HEK293T (cell line): ENCODE results near the gene MACROD1.

Experiments used
- ARNT ChIP-seq: fragments of 450-650 bp; IDR thresholded peaks from 2 replicates; pipeline ENCODE4 v1.6.1; 2017; ENCODE audit warnings: mild to moderate bottlenecking
- BHLHE40 ChIP-seq: fragments of 450-650 bp; IDR thresholded peaks from 2 replicates; pipeline ENCODE4 v1.6.1; 2016; ENCODE audit warnings: mild to moderate bottlenecking, moderate library complexity, borderline replicate concordance
- ELF4 ChIP-seq: fragments of 450-650 bp; IDR thresholded peaks from 2 replicates; pipeline ENCODE4 v1.6.1; 2017; ENCODE audit warnings: antibody characterized with exemption
- FOXA1 ChIP-seq: fragments of 450-650 bp; IDR thresholded peaks from 2 replicates; pipeline ENCODE4 v1.6.1; 2016; ENCODE audit warnings: mild to moderate bottlenecking
- FOXK2 ChIP-seq: fragments of 450-650 bp; IDR thresholded peaks from 2 replicates; pipeline ENCODE4 v1.6.1; 2016; ENCODE audit warnings: mild to moderate bottlenecking
- FOXM1 ChIP-seq: fragments of 450-650 bp; IDR thresholded peaks from 2 replicates; pipeline ENCODE4 v1.6.1; 2017; ENCODE audit warnings: mild to moderate bottlenecking, borderline replicate concordance
- LEF1 ChIP-seq: fragments of 450-650 bp; IDR thresholded peaks from 2 replicates; pipeline ENCODE4 v1.6.1; 2017; ENCODE audit warnings: mild to moderate bottlenecking, borderline replicate concordance
- NFRKB ChIP-seq: fragments of 450-650 bp; IDR thresholded peaks from 2 replicates; pipeline ENCODE4 v1.6.1; 2016; ENCODE audit warnings: mild to moderate bottlenecking, moderate library complexity
- SP1 ChIP-seq: fragments of 450-650 bp; IDR thresholded peaks from 2 replicates; pipeline ENCODE4 v1.6.1; 2017
- SUZ12 ChIP-seq: fragments of 450-650 bp; IDR thresholded peaks from 2 replicates; pipeline ENCODE4 v1.6.1; 2016; ENCODE audit warnings: mild to moderate bottlenecking
- TARDBP ChIP-seq: fragments of 450-650 bp; IDR thresholded peaks from 2 replicates; pipeline ENCODE4 v1.6.1; 2016
- ZNF384 ChIP-seq: fragments of 450-650 bp; IDR thresholded peaks from 2 replicates; pipeline ENCODE4 v1.6.1; 2016
- TF ChIP-seq, protein P1 (sequence below): fragments of 450-650 bp; IDR thresholded peaks from 2 replicates; pipeline ENCODE4 v1.6.1; 2016

DNA sequence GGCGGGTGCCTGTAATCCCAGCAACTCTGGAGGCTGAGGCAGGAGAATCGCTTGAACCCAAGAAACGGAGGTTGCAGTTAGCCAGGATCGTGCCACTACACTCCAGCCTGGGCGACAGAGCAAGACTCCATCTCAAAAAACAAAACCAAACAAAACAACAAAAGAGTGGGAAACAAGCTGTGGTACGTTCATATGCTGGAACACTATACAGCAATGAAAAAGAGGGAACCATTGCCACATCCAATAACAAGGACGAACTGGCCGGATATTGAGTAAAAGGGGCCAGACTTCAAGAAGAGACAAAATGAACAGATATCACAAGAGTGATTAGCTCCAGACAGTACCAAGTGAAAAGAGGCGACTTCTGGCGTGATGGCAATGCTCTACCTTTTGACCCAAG is 4.9 kb downstream of the MACROD1 start:
- no peak for TF ChIP-seq ELF4
- no peak for TF ChIP-seq ARNT
- TF ChIP-seq SP1: no peak
- TF ChIP-seq FOXM1: no peak
- no peak for TF ChIP-seq ZNF384
- no peak for TF ChIP-seq SUZ12
- no peak for TF ChIP-seq NFRKB
- no peak for TF ChIP-seq FOXK2
- TF ChIP-seq, protein P1, sequence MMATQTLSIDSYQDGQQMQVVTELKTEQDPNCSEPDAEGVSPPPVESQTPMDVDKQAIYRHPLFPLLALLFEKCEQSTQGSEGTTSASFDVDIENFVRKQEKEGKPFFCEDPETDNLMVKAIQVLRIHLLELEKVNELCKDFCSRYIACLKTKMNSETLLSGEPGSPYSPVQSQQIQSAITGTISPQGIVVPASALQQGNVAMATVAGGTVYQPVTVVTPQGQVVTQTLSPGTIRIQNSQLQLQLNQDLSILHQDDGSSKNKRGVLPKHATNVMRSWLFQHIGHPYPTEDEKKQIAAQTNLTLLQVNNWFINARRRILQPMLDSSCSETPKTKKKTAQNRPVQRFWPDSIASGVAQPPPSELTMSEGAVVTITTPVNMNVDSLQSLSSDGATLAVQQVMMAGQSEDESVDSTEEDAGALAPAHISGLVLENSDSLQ: no peak
- TF ChIP-seq BHLHE40: no peak
- no peak for TF ChIP-seq TARDBP
- no peak for TF ChIP-seq FOXA1
- TF ChIP-seq LEF1: no peak
